HCT116 (cell line): Measurements from ENCODE around the gene ATP10B. TPM values are rescaled to one million over a fixed set of nuclear protein-coding genes. Genes with fewer than 3 reads are reported as not detected.

ENCODE experiments used
- ATAC-seq: fragments of 200-7000 bp; cut with Tn5 transposase; 2 replicates; pipeline ENCODE4 v1.9.1; 2020; ENCODE audit warnings: mild to moderate bottlenecking, moderate library complexity
- BruUV-seq: library from RNA; stranded (reverse); fragments of 400-500 nt; replicated peaks from 2 replicates; lab custom pipeline; 2021; lab: Mats Ljungman, UMichigan
- CTCF ChIA-PET: fragments of 300-600 bp; sonication (Branson Sonifier 250); formaldehyde crosslinking; loops from one replicate; lab custom pipeline; 2021; ENCODE audit warnings: antibody characterized with exemption; lab: Charles Lee
- POLR2A ChIA-PET: fragments of 300-600, 350-600 bp; sonication (Branson Sonifier 250); formaldehyde crosslinking; loops from one replicate; lab custom pipeline; 2021; ENCODE audit warnings: antibody characterized with exemption; lab: Charles Lee
- RAD21 ChIA-PET, 2 experiments: fragments of 300-600 bp; sonication (Branson Sonifier 250); formaldehyde crosslinking; loops; one replicate each; lab custom pipeline; 2023; ENCODE audit warnings: low total read pairs in 2 of 2; ENCODE audit not compliant: uncharacterized antibody in 2 of 2, unreplicated experiment in 2 of 2, low non-redundant PET in 1 of 2; lab: Charles Lee
- DNase-seq: peaks from one replicate; pipeline ENCODE4 v3.0.0-alpha.2; 2010; ENCODE audit warnings: low read depth, low spot score
- H2AFZ ChIP-seq: fragments of 200-600 bp; shearing (Covaris generic), sonication (generic); 2 replicates; pipeline ENCODE4 v1.6.1; 2017; ENCODE audit warnings: low read depth, mixed run types, mixed read lengths, antibody characterized with exemption, low read length; ENCODE audit not compliant: poor library complexity, severe bottlenecking
- H3K27ac ChIP-seq: 2 replicates; pipeline ENCODE4 v1.5.1; 2012; ENCODE audit warnings: low read depth, low read length
- H3K27me3 ChIP-seq: fragments of 200-600 bp; sonication (generic); 2 replicates; pipeline ENCODE4 v1.6.1; 2016; ENCODE audit warnings: mixed run types, low read length, mixed read lengths; ENCODE audit not compliant: insufficient read depth
- H3K36me3 ChIP-seq, 2 experiments: fragments of 200-500 bp in 1 of 2; fragments of 200-600 bp in 1 of 2; sonication (Bioruptor generic) in 1 of 2; sonication (generic) in 1 of 2; 2 replicates each; pipeline versions ENCODE4 v1.5.1 to v1.6.1; 2014 to 2016; ENCODE audit warnings: low read length in 2 of 2, inconsistent platforms in 1 of 2, mixed read lengths in 1 of 2, mixed run types in 1 of 2; ENCODE audit not compliant: insufficient read depth in 2 of 2, control insufficient read depth in 1 of 2
- H3K4me1 ChIP-seq, 2 experiments: fragments of 200-600 bp in 1 of 2; sonication (generic) in 1 of 2; 2 replicates each; pipeline versions ENCODE4 v1.5.1 to v1.6.1; 2012 to 2017; ENCODE audit warnings: low read length in 2 of 2, inconsistent platforms in 1 of 2, mild to moderate bottlenecking in 1 of 2, mixed read lengths in 1 of 2, mixed run types in 1 of 2, moderate library complexity in 1 of 2; ENCODE audit not compliant: insufficient read depth in 2 of 2, control insufficient read depth in 1 of 2
- H3K4me2 ChIP-seq: fragments of 200-600 bp; sonication (generic); 2 replicates; pipeline ENCODE4 v1.6.1; 2017; ENCODE audit warnings: mixed run types, low read length, mixed read lengths
- H3K4me3 ChIP-seq, 2 experiments: fragments of 200-600 bp in 1 of 2; sonication (generic) in 1 of 2; replicated peaks in 1 of 2; 2 replicates each; pipeline ENCODE4 v1.5.1; 2011 to 2016; ENCODE audit warnings: low read length in 2 of 2, control low read depth in 1 of 2, low read depth in 1 of 2, mild to moderate bottlenecking in 1 of 2, mixed read lengths in 1 of 2, mixed run types in 1 of 2
- H3K79me2 ChIP-seq: fragments of 200-600 bp; sonication (generic); 2 replicates; pipeline ENCODE4 v1.6.1; 2017; ENCODE audit warnings: mild to moderate bottlenecking, mixed run types, low read length, moderate library complexity, mixed read lengths; ENCODE audit not compliant: insufficient read depth
- H3K9ac ChIP-seq: fragments of 200-600 bp; sonication (generic); 2 replicates; pipeline ENCODE4 v1.6.1; 2016; ENCODE audit warnings: low read length, mixed read lengths
- H3K9me2 ChIP-seq: fragments of 200-600 bp; sonication (generic), shearing (Covaris generic); 2 replicates; pipeline ENCODE4 v1.6.1; 2017; ENCODE audit warnings: mixed run types, mild to moderate bottlenecking, moderate library complexity; ENCODE audit not compliant: insufficient read depth
- H3K9me3 ChIP-seq, 2 experiments: fragments of 200-500 bp in 1 of 2; fragments of 200-600 bp in 1 of 2; sonication (Bioruptor generic) in 1 of 2; sonication (generic) in 1 of 2; 2 replicates each; pipeline ENCODE4 v1.6.1; 2014 to 2017; ENCODE audit warnings: low read length in 2 of 2, mixed read lengths in 2 of 2, inconsistent platforms in 1 of 2, low read depth in 1 of 2, mild to moderate bottlenecking in 1 of 2, mixed run types in 1 of 2, moderate library complexity in 1 of 2; ENCODE audit not compliant: control insufficient read depth in 1 of 2, insufficient read depth in 1 of 2
- H4K20me1 ChIP-seq: fragments of 200-600 bp; sonication (generic), shearing (Covaris generic); 2 replicates; pipeline ENCODE4 v1.6.1; 2017; ENCODE audit warnings: mixed run types, mild to moderate bottlenecking, moderate library complexity; ENCODE audit not compliant: insufficient read depth
- CBX3 ChIP-seq: IDR thresholded peaks from 2 replicates; pipeline ENCODE4 v1.6.1; 2012; ENCODE audit warnings: low read depth
- CTCF ChIP-seq, 3 experiments: fragments of 200-600 bp in 1 of 3; sonication (generic) in 1 of 3; IDR thresholded peaks in 2 of 3; conservative IDR thresholded peaks in 1 of 3; 2 replicates each; pipeline ENCODE4 v1.5.1; 2012 to 2017; ENCODE audit warnings: low read depth in 2 of 3, low read length in 2 of 3, antibody characterized with exemption in 1 of 3, borderline replicate concordance in 1 of 3, control low read depth in 1 of 3, mild to moderate bottlenecking in 1 of 3, mixed read lengths in 1 of 3, mixed run types in 1 of 3, moderate library complexity in 1 of 3; ENCODE audit not compliant: insufficient read depth in 1 of 3
- EGR1 ChIP-seq: IDR thresholded peaks from 2 replicates; pipeline ENCODE4 v1.6.1; 2012; ENCODE audit warnings: low read depth
- ELF1 ChIP-seq: IDR thresholded peaks from 2 replicates; pipeline ENCODE4 v1.6.1; 2012; ENCODE audit warnings: low read depth, borderline replicate concordance
- EZH2 ChIP-seq: fragments of 200-600 bp; sonication (generic); IDR thresholded peaks from 2 replicates; pipeline ENCODE4 v1.6.1; 2017; ENCODE audit warnings: antibody characterized with exemption, mixed run types
- FOSL1 ChIP-seq: IDR thresholded peaks from 2 replicates; pipeline ENCODE4 v1.6.1; 2012; ENCODE audit warnings: low read depth
- JUND ChIP-seq: IDR thresholded peaks from 2 replicates; pipeline ENCODE4 v1.6.1; 2012
- MAX ChIP-seq: IDR thresholded peaks from 2 replicates; pipeline ENCODE4 v1.6.1; 2012
- POLR2A ChIP-seq: IDR thresholded peaks from 2 replicates; pipeline ENCODE4 v1.7.0; 2011; ENCODE audit warnings: borderline replicate concordance; ENCODE audit not compliant: insufficient read depth, insufficient read length; ENCODE audit errors: extremely low read depth
- POLR2AphosphoS5 ChIP-seq: IDR thresholded peaks from 2 replicates; pipeline ENCODE4 v1.6.1; 2011; ENCODE audit warnings: mild to moderate bottlenecking, low read depth, low read length, moderate library complexity
- RAD21 ChIP-seq: IDR thresholded peaks from 2 replicates; pipeline ENCODE4 v1.6.1; 2012; ENCODE audit warnings: low read depth, mild to moderate bottlenecking
- REST ChIP-seq: IDR thresholded peaks from 2 replicates; pipeline ENCODE4 v1.6.1; 2012; ENCODE audit warnings: low read depth
- SP1 ChIP-seq: IDR thresholded peaks from 2 replicates; pipeline ENCODE4 v1.6.1; 2012; ENCODE audit warnings: low read depth
- SRF ChIP-seq: IDR thresholded peaks from 2 replicates; pipeline ENCODE4 v1.6.1; 2012; ENCODE audit warnings: low read depth
- TCF7L2 ChIP-seq: IDR thresholded peaks from 2 replicates; pipeline ENCODE4 v1.7.0; 2011; ENCODE audit warnings: borderline replicate concordance, inconsistent platforms; ENCODE audit not compliant: insufficient read depth, insufficient read length; ENCODE audit errors: extremely low read depth
- YY1 ChIP-seq: IDR thresholded peaks from 2 replicates; pipeline ENCODE4 v1.6.1; 2011; ENCODE audit warnings: low read length, low read depth, moderate library complexity, mild to moderate bottlenecking; ENCODE audit not compliant: insufficient replicate concordance; ENCODE audit errors: extremely low read depth
- ZFX ChIP-seq: fragments of 450-650 bp; IDR thresholded peaks from 2 replicates; pipeline ENCODE4 v1.6.1; 2017
- ZNF274 ChIP-seq: fragments of 200-500 bp; sonication (Bioruptor generic); IDR thresholded peaks from 2 replicates; pipeline ENCODE4 v1.6.1; 2014; ENCODE audit warnings: mild to moderate bottlenecking, low read depth, low read length, inconsistent platforms
- intact Hi-C: fragments of 100-400 bp; cut with micrococcal nuclease; formaldehyde crosslinking; loops from 2 replicates; pipeline ENCODE4 v1.10.0; 2022
- total RNA-seq: library from RNA; stranded (reverse); gene quantifications from one replicate; pipeline ENCODE4 v1.2.1, GENCODE V29; 2021; ENCODE audit not compliant: unreplicated experiment
- TF ChIP-seq, protein P1 (sequence below): IDR thresholded peaks from 2 replicates; pipeline ENCODE4 v1.6.1; 2012
- TF ChIP-seq, protein P2 (sequence below): IDR thresholded peaks from 2 replicates; pipeline ENCODE4 v1.6.1; 2011; ENCODE audit warnings: mild to moderate bottlenecking, low read length, moderate library complexity; ENCODE audit not compliant: insufficient replicate concordance; ENCODE audit errors: extremely low read depth

Gene ATP10B
- total RNA-seq, 1 experiment from 2014 or later, result 0.07 TPM

DNA sequence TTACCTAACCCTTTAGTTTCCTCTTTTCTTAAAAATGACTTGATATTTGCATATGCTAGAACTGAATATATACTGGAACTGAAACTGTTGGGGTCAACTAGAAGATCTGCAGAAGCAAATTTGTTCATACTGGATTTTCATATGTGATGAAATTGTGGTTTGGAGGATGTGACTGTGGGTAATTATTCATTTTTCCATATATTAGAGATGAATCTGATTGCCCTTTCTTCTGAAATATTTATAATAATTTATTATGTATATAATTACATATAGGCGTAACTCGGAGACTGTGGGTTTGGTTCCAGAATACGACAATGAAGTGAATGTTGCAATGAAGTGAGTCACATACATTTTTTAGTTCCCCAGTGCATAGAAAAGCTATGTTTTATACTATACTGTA lies 149.1 kb downstream of the ATP10B start:
- Histone ChIP-seq H3K27ac (no peak overlapping the region), H2AFZ (no peak overlapping the region), H3K9me2 (no peaks in the 10 kb centered on the region), H3K27me3 (no peaks in the 10 kb centered on the region), H3K36me3 (no peaks in the 10 kb centered on the region), H3K9ac (no peak overlapping the region), H3K4me2 (no peak overlapping the region), H4K20me1 (no peaks in the 10 kb centered on the region), H3K9me3 (no peaks in the 10 kb centered on the region), H3K4me1 (no peaks in the 10 kb centered on the region), H3K79me2 (no peaks in the 10 kb centered on the region), H3K4me3 (no peak overlapping the region)
- ATAC-seq, result no peak
- POLR2A ChIA-PET, result no interaction called here
- RAD21 ChIA-PET, result no interaction called here
- no peak for DNase-seq
- CTCF ChIA-PET, result no interaction called here
- intact Hi-C loops, result no loop called here
- TF ChIP-seq RAD21 (no peak), JUND (no peak), YY1 (no peak), SRF (no peak), CBX3 (no peak), POLR2AphosphoS5 (no peak), EZH2 (no peak), REST (no peak), POLR2A (no peak), ZNF274 (no peak), CTCF (IDR thresholded peaks at IDR 0.05 in 2 of 3, conservative IDR thresholded peaks at IDR 0.05 in 1 of 3; ENCODE audit: borderline replicate concordance in 1 of 3, insufficient read depth in 1 of 3, low read depth in 2 of 3, low read length in 2 of 3) (no peak), FOSL1 (no peak), ZFX (no peak), EGR1 (no peak), TCF7L2 (no peak), MAX (no peak), SP1 (no peak), ELF1 (no peak)
- TF ChIP-seq, protein P1, sequence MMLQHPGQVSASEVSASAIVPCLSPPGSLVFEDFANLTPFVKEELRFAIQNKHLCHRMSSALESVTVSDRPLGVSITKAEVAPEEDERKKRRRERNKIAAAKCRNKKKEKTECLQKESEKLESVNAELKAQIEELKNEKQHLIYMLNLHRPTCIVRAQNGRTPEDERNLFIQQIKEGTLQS, result no peak
- TF ChIP-seq, protein P2, sequence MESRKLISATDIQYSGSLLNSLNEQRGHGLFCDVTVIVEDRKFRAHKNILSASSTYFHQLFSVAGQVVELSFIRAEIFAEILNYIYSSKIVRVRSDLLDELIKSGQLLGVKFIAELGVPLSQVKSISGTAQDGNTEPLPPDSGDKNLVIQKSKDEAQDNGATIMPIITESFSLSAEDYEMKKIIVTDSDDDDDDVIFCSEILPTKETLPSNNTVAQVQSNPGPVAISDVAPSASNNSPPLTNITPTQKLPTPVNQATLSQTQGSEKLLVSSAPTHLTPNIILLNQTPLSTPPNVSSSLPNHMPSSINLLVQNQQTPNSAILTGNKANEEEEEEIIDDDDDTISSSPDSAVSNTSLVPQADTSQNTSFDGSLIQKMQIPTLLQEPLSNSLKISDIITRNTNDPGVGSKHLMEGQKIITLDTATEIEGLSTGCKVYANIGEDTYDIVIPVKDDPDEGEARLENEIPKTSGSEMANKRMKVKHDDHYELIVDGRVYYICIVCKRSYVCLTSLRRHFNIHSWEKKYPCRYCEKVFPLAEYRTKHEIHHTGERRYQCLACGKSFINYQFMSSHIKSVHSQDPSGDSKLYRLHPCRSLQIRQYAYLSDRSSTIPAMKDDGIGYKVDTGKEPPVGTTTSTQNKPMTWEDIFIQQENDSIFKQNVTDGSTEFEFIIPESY, result no peak
- BruUV-seq, result no TSS peak
